Fibroblast of upper back skin (primary cell): ENCODE measurements around the gene ZRANB3.
"Not testable (repeated sequence)": the region's sequence is repeated elsewhere in the genome, so short reads cannot be mapped to it uniquely, and the experiment has no call there.

Source experiments
- DNase-seq: peaks from one replicate; pipeline ENCODE4 v3.0.0-alpha.2; 2013

The ZRANB3 gene

GRCh38 chr2:135320465-135321355, 210.3 kb downstream of the ZRANB3 start:
- DNase-seq: no peak

GRCh38 chr2:135318808-135319207, 212.2 kb downstream of the ZRANB3 start:
- DNase-seq: no peak

- DNase-seq: no peak
These were observed 213.6 kb downstream of the ZRANB3 start for GRCh38 chr2:135317375-135317774.

- DNase-seq: no peak
These were observed 219.1 kb downstream of the ZRANB3 start for GRCh38 chr2:135311962-135312361.

GRCh38 chr2:135311268-135311667, 219.8 kb downstream of the ZRANB3 start:
- DNase-seq: no peak

- DNase-seq: no peak
These were observed 226.3 kb downstream of the ZRANB3 start for GRCh38 chr2:135304694-135305093.

- DNase-seq: peak; percentile 45
These were observed 231.3 kb downstream of the ZRANB3 start for GRCh38 chr2:135299658-135300244.

- DNase-seq: no peak
These were observed 231.9 kb downstream of the ZRANB3 start for GRCh38 chr2:135299165-135299564.

GRCh38 chr2:135287121-135287520, 243.9 kb downstream of the ZRANB3 start:
- not testable (repeated sequence) for DNase-seq

- DNase-seq: no peak
These were observed 245.6 kb downstream of the ZRANB3 start for GRCh38 chr2:135285391-135285790.

GRCh38 chr2:135281379-135281778, 249.6 kb downstream of the ZRANB3 start:
- no peak for DNase-seq

- DNase-seq: peak; percentile 1
These were observed 251.8 kb downstream of the ZRANB3 start for GRCh38 chr2:135279209-135279608.

GRCh38 chr2:135276525-135276924, 254.5 kb downstream of the ZRANB3 start:
- no peak for DNase-seq

- DNase-seq: no peak
These were observed 260.0 kb downstream of the ZRANB3 start for GRCh38 chr2:135271006-135271405.

GRCh38 chr2:135265960-135266490, 265.0 kb downstream of the ZRANB3 start:
- DNase-seq: no peak

- no peak for DNase-seq
These were observed 271.9 kb downstream of the ZRANB3 start for GRCh38 chr2:135259123-135259522.

- peak; percentile 1 for DNase-seq
These were observed 272.8 kb downstream of the ZRANB3 start for GRCh38 chr2:135258193-135258592.

- DNase-seq: peak; percentile 96
These were observed 273.5 kb downstream of the ZRANB3 start for GRCh38 chr2:135257383-135258090.

- DNase-seq: peak; percentile 77
These were observed 274.3 kb downstream of the ZRANB3 start for GRCh38 chr2:135256531-135257260.

GRCh38 chr2:135255208-135255607, 275.8 kb downstream of the ZRANB3 start:
- no peak for DNase-seq

- DNase-seq: no peak
These were observed 278.1 kb downstream of the ZRANB3 start for GRCh38 chr2:135252805-135253458.

- DNase-seq: no peak
These were observed 282.4 kb downstream of the ZRANB3 start for GRCh38 chr2:135248611-135249010.
